Cardiac septum (tissue), 1 donor: Measurements from ENCODE around the gene AHDC1. TPM values are rescaled to one million over a fixed set of nuclear protein-coding genes. Genes with fewer than 3 reads are reported as not detected.
"Not testable (repeated sequence)": the region's sequence is repeated elsewhere in the genome, so short reads cannot be mapped to it uniquely, and the experiment has no call there.

Experiments used
- DNase-seq: peaks from one replicate; pipeline ENCODE4 v3.0.0-alpha.2; 2020; ENCODE audit warnings: low spot score
- intact Hi-C: fragments of 100-400 bp; cut with DNase I; formaldehyde crosslinking; loops from one replicate; pipeline ENCODE4 v1.14.0; 2022
- total RNA-seq: library from RNA; stranded (reverse); fragmentation: NEBNext Ultra II Directional; extraction: Animal tissue kit (Norgen Biotek cat#: 25700); gene quantifications from one replicate; pipeline ENCODE4 v1.2.1, GENCODE V29; 2021
- donor health status: DM: no; HTN: no; CAD: no.

The AHDC1 gene
- total RNA-seq, 1 donor from 2014 or later: 57.7 TPM

DNA sequence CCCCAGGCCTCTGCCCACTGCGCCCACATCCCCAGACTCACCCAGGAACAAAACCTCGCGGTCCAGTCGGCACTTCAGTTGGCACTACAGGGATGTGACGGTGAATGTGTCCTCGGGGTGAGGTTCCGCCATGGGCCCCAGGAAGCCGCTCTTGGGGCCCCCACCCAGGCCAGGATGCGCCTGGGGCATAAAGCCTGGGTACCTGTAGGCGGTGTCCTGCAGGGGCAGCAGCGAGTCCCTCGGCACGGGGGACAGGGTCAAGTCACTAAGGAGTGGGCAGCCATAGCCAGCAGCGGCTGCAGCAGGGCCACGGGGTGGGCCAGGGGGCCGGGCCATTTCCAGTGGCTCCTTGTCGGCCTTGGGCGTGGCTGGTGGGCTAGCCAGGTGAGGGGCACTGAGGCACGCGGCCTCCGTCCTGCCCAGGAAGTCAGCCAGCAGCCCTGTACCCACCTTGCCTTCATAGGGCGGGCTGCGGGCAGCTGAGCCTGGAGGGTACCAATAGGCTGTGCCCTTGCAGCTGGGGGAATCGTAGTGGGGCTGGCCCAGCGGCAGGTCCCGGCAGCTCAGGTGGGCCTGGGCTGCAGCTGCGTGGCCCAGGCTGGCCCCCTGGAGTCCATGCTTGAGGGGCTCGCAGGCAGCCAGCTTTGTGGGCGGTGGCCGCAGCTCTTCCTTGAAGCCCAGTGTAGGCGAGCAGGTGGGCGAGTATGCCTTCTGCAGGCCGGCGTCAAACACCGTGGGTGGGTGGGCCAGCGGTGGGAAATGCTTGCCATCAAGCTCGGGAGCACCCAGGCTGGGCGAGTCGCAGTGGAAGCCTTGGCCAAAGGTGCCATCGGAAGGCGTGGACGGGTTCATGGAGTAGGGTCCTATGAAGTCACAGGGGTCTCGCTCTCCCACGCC, 56.5 kb downstream of the AHDC1 start:
- no peak for DNase-seq
- intact Hi-C loops: no loop called here

DNA sequence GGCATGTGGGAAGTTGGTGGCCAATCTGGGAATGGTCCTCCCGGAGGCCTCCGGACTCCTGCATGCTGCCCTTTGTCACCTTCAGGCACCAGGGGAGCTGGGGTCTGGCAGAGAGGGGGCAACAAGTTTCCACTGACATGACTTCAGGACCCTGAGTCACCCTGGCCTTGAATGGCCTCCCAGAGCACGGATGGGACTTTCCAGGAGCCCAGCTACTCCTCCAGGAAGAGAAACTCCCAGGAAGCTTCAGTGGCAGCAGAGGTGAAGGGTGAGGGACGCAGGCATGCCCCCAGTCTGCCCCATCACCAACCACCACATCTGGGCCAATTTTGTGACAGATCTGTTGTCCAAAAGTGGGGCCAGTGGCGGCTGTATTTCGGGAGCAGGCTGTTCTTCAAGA, 58.1 kb downstream of the AHDC1 start:
- intact Hi-C loops: no loop called here
- DNase-seq: no peak

DNA sequence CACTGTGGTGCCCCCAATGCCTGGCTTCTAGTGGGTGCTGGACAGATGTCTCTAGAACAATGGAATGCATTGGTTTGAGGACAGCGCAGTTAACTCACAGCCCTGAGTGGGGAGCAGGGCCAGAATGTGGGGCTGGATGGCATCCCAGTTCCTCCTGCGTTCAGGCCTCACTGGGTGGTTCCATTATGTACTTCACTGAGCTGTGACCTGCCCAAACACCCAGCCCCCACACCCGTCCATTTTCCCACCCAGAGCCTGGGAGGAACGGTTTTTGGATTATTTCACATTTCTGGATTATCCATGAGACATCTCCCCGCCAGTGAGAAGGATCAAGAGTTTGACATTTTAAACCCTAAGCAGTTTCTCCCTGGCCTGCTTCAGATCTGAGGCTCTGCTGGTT, 58.7 kb downstream of the AHDC1 start:
- no peak for DNase-seq
- intact Hi-C loops: no loop called here

DNA sequence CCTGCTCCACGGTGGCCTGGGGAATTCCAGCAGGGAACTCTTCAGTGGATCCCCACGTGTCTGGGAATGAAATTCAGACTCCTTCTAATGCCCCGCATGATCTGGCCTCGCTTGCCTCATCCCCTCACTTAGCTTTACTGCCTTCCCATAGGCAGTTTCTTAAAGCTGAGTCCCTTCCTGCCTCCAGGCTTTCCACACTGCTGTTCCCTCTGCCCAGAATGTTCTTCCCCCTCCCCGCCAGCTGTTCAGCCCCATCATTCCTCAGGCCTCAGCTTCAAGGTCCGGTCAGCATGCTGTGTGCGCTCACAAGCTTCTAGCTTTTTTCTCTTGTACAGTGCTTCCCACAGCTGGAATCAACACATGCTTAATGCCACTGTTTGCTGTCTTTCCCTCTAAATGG, 59.1 kb downstream of the AHDC1 start:
- intact Hi-C loops: no loop called here
- DNase-seq: no peak

DNA sequence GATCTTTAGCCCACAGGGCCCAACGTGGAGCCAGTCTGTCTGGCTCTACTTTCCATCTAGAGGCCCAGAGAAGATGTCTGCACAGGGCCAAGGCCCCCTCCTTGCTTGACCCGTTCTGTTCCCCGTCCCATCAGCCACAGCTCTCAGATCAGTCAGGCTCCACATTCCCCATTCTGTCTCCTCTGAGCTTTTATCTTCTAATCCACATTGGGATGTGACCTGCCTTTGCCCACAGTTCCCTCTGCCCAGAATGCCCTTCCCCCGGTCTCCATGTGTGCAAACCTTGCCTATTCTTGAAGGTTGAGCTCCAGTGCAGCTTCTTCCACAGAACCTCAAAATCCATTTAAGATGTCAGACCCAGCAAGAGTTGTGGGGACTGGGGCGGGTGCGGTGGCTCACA, 60.7 kb downstream of the AHDC1 start:
- DNase-seq: no peak
- intact Hi-C loops: loop anchor here (2.0 kb wide), 1 partner anchor 14 kb away; no protein-coding TSS in a partner anchor

DNA sequence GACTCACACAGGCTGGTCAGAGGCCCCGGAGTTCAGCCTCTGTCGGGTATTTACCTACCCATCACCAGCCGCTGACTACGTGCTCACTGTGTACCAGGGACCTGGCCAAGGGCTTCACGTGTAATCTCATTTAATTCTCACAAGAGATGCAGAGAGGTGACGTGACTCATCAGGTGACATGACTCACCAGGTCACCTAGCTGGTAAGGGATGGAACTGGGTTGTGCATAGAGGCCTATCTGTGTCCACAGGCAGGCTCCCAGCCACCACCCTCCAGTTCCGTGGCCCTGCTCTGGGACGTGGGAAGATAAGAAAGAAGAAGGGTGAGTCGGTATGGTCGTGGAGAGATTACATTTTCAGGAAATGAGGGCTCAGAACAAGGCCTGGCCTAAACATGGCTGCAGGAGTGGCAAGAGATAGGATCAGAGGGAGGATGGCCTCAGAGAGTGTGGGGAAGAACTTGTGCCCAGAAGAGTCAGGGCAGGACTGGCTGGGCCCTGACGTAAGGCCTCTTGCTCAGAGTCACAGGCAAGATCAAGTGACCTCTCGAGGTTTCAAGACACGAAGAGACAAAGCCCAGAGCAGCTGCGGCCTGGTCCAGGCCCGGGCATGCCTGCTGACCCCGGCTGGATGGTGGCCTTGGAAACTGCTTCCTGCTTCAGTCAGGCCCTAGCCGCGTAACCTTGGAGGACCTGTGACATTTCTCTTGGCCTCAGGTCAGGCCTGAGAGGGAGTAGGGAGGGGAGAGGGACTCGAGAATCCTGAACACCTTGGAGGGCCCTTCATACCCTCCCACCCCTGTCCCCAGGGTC, 61.3 kb downstream of the AHDC1 start:
- no peak for DNase-seq
- intact Hi-C loops: loop anchor here (2.0 kb wide), 1 partner anchor 14 kb away; no protein-coding TSS in a partner anchor

DNA sequence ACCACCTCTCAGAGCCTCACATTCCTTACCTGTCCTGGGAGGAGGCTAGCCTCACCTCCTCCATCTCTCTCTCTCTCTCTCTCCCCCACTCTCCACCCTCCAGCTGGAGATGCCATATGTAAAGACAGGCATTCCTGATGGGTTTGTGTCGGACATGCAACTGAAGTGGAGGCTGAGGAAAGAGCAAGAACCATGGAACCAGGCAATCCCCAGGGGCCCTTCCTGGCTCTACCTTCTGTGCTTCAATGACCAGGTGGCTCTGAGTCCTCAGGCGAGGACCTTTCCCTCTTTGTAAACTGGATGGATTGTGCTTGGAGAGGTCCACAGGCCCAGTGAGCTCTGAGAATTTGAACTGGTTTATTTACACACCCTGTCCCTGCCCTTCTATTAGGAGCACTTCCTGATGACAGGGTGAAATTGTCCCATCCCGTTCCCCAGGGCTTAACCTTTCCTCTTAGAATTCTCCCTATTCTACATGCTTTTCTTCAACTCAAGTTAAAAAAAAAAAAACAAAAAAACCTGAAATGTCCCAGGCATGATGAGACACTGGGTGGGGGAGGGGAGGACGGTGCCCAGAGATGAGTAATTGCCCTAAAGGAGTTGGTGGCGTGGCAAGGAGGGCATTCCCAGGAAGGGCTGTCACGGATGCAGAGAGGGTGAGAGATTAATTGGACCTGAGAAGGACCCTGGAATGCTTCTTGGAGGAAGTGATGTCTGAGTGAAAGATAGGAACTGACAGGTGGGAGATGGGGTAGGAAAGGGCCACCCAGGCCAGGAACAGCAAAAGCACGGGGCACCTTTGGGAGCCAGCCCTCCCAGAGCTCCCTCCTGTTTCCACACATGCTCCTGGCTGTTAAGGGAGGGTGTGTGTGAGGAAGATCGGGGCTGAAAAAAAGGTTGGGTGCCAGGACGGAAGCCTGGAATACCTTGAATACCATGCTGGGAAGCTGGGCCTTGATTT, 63.8 kb downstream of the AHDC1 start:
- no peak for DNase-seq
- intact Hi-C loops: no loop called here

DNA sequence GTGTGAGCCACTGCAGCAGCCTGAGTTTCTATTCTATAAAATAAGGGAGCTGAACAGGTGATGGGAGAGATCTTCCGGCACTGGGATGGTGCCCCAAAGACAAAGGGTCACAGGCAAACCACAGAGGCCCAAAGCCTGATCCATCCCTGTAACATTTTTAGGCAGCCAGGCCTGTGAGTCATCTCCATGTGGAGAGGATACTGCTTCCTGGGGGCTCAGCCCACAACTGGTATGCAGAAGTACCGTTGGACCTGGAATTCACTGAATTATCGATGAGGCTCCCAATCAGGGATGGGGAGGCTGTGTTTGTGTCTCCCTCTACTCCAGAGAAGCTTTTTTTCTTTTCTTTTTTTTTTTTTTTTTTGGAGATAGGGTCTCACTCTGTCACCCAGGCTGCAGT, 65.2 kb downstream of the AHDC1 start:
- intact Hi-C loops: no loop called here
- DNase-seq: no peak

DNA sequence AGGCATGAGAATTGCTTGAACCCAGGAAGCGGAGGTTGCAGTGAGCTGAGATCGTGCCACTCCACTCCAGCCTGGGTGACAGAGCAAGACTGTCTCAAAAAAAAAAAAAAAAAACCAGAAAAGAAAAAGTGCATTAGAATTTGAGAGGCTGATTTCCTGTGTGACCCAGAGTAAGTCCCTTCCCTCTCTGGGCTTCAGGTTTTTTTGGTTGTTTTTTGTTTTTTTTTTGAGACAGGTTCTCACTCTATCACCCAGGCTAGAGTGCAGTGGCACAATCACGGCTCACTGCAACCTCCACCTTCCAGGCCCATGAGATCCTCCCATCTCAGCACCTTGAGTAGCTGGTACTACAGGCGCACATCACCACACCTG, 65.7 kb downstream of the AHDC1 start:
- DNase-seq, intact Hi-C loops: not testable (repeated sequence)

DNA sequence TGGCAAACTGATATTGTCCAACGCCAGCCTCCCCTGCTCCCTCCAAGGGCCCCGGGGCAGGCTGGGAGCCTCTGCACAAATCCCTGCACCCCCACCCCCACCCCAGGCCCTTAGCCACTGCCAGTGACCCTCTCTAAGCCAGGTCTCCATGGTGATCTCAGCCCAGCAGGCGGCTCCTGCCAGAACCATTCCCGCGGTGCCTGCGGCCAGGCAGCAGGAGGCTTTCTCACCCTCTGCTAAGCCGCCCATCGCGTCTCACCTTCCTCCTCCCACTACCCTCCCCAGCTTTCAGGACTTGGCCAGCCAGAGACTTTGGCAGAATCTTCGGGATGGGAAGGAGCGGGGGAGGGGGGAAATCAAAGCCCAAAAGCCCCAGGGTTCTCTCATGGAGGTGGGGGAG, 67.2 kb downstream of the AHDC1 start:
- intact Hi-C loops: no loop called here

DNA sequence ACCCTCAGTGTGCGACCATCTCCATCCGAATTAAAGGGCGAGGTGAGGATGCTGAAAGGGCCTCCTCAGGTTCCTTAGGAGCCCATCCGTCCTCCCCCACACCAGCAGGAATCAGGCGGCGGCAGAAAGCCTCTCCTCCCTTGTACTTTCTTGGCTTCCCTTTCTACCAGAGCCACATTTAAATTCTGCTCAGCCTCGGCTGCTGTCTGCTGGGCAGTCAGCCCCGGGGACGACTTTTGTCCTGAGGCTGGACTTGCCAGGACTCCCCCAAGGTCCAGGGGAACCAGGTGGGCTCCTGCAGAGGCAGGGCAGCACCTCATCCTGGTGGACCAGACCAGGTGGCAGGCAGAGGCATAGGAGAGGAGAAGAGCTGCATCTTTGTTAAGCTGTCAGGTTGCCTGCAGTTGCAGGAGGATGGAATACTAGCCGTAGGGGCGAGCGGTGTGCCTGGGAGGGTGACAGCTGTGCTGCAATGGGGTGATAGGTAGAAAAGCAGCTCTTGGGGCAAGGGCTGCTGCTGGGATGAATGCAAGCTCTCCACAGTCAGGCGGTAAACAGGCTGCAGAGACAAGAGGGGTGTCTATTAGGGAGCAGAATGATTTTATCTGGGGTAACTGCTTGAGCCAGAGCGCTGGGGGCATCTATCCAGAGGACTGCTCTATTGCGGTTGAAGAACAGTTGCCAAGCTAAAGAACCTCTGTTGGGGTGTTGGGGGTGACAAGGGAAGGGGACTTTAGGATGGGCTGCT, 67.8 kb downstream of the AHDC1 start:
- intact Hi-C loops: no loop called here
- DNase-seq: no peak

More for the DNA sequence above, 67.2 kb downstream of the AHDC1 start:
- no peak for DNase-seq

DNA sequence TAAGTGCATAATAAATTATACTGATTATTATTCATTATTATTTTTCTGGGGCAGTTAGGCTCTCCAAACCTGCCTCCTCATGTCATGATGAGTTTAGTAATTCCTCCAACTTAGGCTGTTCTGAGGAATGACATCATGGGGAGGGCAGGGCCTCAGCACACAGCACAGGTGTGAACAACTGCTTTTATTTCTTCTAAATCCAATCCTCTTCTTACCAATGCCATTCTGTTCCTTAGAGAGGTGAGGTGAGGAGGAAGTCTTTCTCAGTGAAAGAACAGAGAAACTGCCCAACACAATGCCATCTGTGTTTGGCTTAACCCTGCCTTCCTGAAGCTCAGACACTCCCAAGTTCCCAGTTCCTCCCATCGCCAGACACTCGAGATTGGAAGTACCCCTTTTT, 68.6 kb downstream of the AHDC1 start:
- DNase-seq: no peak
- intact Hi-C loops: no loop called here

DNA sequence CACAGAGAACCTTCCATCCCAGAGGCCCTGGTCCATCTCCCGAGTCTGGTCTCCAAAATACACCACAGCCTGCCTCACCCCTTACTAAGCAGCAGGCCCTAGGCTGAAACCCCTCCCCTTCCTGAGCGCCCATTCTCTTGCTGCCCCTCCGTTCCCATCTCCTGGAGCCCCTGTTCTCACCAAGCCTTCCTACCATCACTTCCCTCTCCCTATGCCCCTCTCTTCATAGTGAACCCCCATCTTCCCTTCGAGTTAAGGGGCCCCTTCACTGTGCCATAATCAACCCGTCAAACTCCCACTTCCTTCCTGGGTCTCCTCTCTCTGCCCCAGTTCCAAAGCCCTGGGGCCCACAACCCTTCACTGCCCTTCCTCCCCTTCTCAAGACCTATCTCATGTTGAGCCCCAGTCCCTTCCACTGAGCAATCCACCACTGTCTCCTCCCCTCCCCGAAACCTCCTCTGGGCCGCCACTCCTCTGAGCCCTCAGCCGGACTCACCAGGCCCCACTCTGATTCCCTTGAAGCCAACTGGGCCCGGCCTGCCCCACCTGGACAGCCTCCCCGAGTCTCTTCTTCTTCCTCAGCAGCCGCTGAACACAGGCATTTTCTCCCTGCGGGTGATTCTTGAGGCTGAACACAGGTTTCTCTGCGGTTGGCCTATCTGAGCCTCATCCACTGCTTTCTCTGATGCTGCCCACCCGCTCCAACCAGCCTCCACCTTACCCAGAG, 71.8 kb downstream of the AHDC1 start:
- DNase-seq: no peak
- intact Hi-C loops: no loop called here

DNA sequence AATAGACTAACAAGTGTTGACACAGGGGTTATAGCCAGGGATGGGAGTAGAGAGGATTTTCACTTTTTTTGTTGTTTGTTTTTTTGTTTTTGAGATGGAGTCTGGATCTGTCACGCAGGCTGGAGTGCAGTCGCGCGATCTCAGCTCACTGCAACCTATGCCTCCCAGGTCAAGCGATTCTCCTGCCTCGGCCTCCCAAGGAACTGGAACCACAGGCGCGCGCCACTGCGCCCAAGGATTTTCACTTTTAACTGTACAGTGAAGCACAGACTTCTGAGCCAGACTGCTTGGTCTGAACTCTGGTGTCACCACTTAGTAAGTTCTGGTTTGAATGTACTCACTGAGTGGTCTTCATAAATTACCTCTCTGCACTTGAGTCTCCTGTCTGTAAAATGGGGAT, 73.8 kb downstream of the AHDC1 start:
- DNase-seq: no peak
- intact Hi-C loops: no loop called here

DNA sequence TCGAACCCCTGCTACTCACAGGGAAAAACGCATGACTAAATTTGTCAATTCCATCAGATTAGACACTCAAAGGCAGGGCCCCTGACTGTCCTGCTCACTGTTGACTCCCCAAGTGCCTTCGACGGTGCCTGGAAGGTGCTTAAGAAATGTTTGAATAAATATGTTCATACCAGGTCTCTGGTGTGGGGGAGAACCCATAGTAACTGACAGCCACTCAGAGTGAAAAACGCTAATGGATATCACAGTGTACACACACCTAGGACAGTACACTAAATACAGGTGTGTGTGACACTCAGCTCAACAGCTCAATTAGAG, 74.3 kb downstream of the AHDC1 start:
- intact Hi-C loops: loop anchor here (2.0 to 5.0 kb wide), 2 partner anchors 13 to 33 kb away; no protein-coding TSS in a partner anchor
- DNase-seq: no peak

DNA sequence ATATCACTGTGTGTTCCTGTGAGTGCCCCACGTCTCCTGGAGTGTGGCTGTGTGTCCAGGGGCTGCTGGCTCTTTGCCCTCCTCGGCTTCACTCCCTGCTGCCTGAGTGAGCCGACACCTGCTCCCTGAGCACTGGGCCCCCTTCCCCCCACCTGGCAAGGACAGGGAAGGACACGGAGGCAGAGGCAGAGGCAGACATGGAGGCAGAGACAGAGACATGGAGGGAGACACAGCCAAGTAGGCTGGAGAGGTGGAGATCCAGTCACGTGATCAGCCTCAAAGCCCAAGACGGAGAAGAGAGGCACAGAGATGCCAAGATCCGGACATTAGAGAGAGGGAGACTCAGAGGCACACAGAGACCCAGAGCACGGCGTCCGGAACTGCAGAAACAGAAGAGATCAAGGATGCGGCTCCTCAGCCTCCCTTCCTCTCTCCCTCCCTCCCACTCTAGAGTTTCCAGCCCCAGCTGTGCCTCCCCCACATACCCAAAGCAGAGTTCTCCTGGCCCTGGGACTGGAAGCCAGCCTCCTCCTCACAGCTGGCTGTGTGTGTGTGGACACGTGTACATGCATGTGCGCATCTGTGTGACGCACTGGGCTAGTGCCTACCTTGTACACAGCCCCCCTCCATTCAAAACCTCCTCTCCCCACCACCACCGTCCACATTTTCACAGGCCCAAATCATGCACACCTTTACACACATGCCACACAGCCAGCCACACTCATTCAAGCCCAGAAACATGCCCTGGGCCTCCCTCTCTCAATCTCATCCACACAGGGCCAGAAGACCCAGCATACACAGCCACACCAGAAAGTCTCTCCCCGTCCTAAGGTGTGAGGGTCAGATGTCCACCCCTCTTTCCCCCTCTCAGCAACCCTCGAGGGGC, 74.9 kb downstream of the AHDC1 start:
- no peak for DNase-seq
- intact Hi-C loops: loop anchor here (2.0 to 5.0 kb wide), 2 partner anchors 14 to 33 kb away; no protein-coding TSS in a partner anchor
